Panc1 (cell line): ENCODE results near the gene FSTL4.

ENCODE experiments used
- POLR2AphosphoS5 ChIP-seq: IDR thresholded peaks from 2 replicates; pipeline ENCODE4 v1.6.1; 2012; ENCODE audit warnings: mild to moderate bottlenecking, low read depth, low read length, moderate library complexity
- TCF7L2 ChIP-seq: IDR thresholded peaks from 2 replicates; pipeline ENCODE4 v1.6.1; 2011; ENCODE audit warnings: mild to moderate bottlenecking, low read depth, low read length, inconsistent platforms
- TF ChIP-seq, protein P1 (sequence below): fragments of 450-650 bp; IDR thresholded peaks from 2 replicates; pipeline ENCODE4 v1.5.1; 2017; ENCODE audit warnings: mild to moderate bottlenecking
- TF ChIP-seq, protein P2 (sequence below), 2 experiments: IDR thresholded peaks; 2 replicates each; pipeline ENCODE4 v1.6.1; 2011 to 2012; ENCODE audit warnings: low read depth in 2 of 2, control low read depth in 1 of 2, low read length in 1 of 2, mild to moderate bottlenecking in 1 of 2, moderate library complexity in 1 of 2; ENCODE audit not compliant: insufficient read depth in 1 of 2

DNA sequence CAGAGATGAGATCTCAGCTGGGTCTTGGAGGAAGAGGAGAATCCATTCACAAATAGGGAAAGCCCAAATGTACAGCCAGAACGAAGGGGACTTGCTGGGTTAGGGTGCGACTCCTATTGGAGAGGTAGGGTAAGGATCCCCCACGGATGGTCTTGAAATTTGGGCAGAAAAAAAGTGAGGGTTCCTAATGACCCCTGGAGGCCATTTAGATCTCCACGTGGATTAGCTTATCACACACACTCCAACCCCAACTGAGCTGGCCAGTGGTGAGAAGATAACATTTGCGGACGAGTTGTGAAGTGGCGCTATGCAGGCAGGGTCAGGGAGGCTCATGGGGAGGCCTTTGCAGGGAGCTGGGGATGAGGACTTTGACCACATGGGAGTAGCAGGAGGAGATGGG is 86.0 kb downstream of the FSTL4 start:
- TF ChIP-seq, protein P1, sequence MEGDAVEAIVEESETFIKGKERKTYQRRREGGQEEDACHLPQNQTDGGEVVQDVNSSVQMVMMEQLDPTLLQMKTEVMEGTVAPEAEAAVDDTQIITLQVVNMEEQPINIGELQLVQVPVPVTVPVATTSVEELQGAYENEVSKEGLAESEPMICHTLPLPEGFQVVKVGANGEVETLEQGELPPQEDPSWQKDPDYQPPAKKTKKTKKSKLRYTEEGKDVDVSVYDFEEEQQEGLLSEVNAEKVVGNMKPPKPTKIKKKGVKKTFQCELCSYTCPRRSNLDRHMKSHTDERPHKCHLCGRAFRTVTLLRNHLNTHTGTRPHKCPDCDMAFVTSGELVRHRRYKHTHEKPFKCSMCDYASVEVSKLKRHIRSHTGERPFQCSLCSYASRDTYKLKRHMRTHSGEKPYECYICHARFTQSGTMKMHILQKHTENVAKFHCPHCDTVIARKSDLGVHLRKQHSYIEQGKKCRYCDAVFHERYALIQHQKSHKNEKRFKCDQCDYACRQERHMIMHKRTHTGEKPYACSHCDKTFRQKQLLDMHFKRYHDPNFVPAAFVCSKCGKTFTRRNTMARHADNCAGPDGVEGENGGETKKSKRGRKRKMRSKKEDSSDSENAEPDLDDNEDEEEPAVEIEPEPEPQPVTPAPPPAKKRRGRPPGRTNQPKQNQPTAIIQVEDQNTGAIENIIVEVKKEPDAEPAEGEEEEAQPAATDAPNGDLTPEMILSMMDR = no peak
- TF ChIP-seq POLR2AphosphoS5 (no peak), TCF7L2 (no peak)
- TF ChIP-seq, protein P2, sequence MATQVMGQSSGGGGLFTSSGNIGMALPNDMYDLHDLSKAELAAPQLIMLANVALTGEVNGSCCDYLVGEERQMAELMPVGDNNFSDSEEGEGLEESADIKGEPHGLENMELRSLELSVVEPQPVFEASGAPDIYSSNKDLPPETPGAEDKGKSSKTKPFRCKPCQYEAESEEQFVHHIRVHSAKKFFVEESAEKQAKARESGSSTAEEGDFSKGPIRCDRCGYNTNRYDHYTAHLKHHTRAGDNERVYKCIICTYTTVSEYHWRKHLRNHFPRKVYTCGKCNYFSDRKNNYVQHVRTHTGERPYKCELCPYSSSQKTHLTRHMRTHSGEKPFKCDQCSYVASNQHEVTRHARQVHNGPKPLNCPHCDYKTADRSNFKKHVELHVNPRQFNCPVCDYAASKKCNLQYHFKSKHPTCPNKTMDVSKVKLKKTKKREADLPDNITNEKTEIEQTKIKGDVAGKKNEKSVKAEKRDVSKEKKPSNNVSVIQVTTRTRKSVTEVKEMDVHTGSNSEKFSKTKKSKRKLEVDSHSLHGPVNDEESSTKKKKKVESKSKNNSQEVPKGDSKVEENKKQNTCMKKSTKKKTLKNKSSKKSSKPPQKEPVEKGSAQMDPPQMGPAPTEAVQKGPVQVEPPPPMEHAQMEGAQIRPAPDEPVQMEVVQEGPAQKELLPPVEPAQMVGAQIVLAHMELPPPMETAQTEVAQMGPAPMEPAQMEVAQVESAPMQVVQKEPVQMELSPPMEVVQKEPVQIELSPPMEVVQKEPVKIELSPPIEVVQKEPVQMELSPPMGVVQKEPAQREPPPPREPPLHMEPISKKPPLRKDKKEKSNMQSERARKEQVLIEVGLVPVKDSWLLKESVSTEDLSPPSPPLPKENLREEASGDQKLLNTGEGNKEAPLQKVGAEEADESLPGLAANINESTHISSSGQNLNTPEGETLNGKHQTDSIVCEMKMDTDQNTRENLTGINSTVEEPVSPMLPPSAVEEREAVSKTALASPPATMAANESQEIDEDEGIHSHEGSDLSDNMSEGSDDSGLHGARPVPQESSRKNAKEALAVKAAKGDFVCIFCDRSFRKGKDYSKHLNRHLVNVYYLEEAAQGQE (IDR thresholded peaks at IDR 0.05; ENCODE audit: insufficient read depth in 1 of 2, low read depth in 2 of 2, low read length in 1 of 2) = no peak
